HepG2 (cell line): ENCODE data around the gene IVD. TPM values are rescaled to one million over a fixed set of nuclear protein-coding genes. Genes with fewer than 3 reads are reported as not detected.
"Not testable (repeated sequence)": the region's sequence is repeated elsewhere in the genome, so short reads cannot be mapped to it uniquely, and the experiment has no call there.

Source experiments
- ATAC-seq: fragments of 200-7000 bp; cut with Tn5 transposase; 3 replicates; pipeline ENCODE4 v1.9.1; 2020; ENCODE audit warnings: mild to moderate bottlenecking, moderate library complexity
- BruUV-seq: library from RNA; stranded (reverse); fragments of 400-500 nt; replicated peaks from 2 replicates; lab custom pipeline; 2021; lab: Mats Ljungman, UMichigan
- CTCF ChIA-PET: fragments of 300-600 bp; formaldehyde crosslinking; extraction: SDS; loops from one replicate; lab custom pipeline; 2021; ENCODE audit warnings: low total read pairs, inconsistent platforms, low intra/inter-chr PET ratio; lab: Yijun Ruan, JAX
- POLR2A ChIA-PET: fragments of 350-600 bp; sonication (Branson Sonifier 250); formaldehyde crosslinking; loops from one replicate; lab custom pipeline; 2020; ENCODE audit warnings: antibody characterized with exemption, inconsistent platforms; lab: Yijun Ruan, JAX
- DNase-seq: peaks from one replicate; pipeline ENCODE4 v3.0.0-alpha.2; 2015; ENCODE audit warnings: low spot score
- FAIRE-seq: peaks from 3 replicates; lab custom pipeline; 2011; peaks lifted over from hg19 to GRCh38; lab: Jason Lieb, UNC
- H2AFZ ChIP-seq: one replicate; pipeline ENCODE4 v1.6.1; 2011; ENCODE audit warnings: low read length, inconsistent platforms
- H3K27ac ChIP-seq: fragments of 300-600 bp; 3 replicates; pipeline ENCODE4 v1.8.0; 2011; ENCODE audit warnings: mixed run types, mild to moderate bottlenecking, mixed read lengths, low read length, inconsistent platforms; ENCODE audit not compliant: insufficient read depth; ENCODE audit errors: extremely low read length
- H3K27me3 ChIP-seq, 2 experiments: fragments of 200-600 bp in 1 of 2; 2 replicates in 1 of 2; 3 replicates in 1 of 2; pipeline versions ENCODE4 v1.6.0 to v1.8.0; 2011; ENCODE audit warnings: low read length in 2 of 2, mild to moderate bottlenecking in 2 of 2, moderate library complexity in 2 of 2, inconsistent platforms in 1 of 2; ENCODE audit not compliant: insufficient read depth in 2 of 2, control insufficient read depth in 1 of 2
- H3K36me3 ChIP-seq, 2 experiments: fragments of 200-600 bp in 1 of 2; replicated peaks in 1 of 2; 2 replicates in 1 of 2; 3 replicates in 1 of 2; pipeline versions ENCODE4 v1.5.1 to v1.8.0; 2011; ENCODE audit warnings: low read length in 2 of 2, inconsistent platforms in 1 of 2; ENCODE audit not compliant: insufficient read depth in 2 of 2, control insufficient read depth in 1 of 2
- H3K4me1 ChIP-seq: 2 replicates; pipeline ENCODE4 v1.5.1; 2012; ENCODE audit warnings: low read length, inconsistent platforms; ENCODE audit not compliant: insufficient read depth
- H3K4me2 ChIP-seq: 2 replicates; pipeline ENCODE4 v1.6.0; 2011; ENCODE audit warnings: low read depth, low read length, inconsistent platforms
- H3K4me3 ChIP-seq, 3 experiments: fragments of 200-600 bp in 1 of 3; sonication (generic), shearing (Covaris generic) in 1 of 3; replicated peaks in 1 of 3; 2 replicates each; pipeline ENCODE4 v1.5.1; 2011 to 2016; ENCODE audit warnings: low read length in 3 of 3, inconsistent platforms in 2 of 3, low read depth in 2 of 3, mild to moderate bottlenecking in 2 of 3, control low read depth in 1 of 3, mixed read lengths in 1 of 3; ENCODE audit not compliant: insufficient read depth in 1 of 3
- H3K79me2 ChIP-seq: one replicate; pipeline ENCODE4 v1.6.1; 2011; ENCODE audit warnings: low read length, inconsistent platforms; ENCODE audit not compliant: insufficient read depth
- H3K9ac ChIP-seq: 2 replicates; pipeline ENCODE4 v1.6.0; 2011; ENCODE audit warnings: mild to moderate bottlenecking, low read depth, low read length, inconsistent platforms; ENCODE audit not compliant: insufficient read depth
- H3K9me3 ChIP-seq: 2 replicates; pipeline ENCODE4 v1.5.1; 2012; ENCODE audit warnings: mild to moderate bottlenecking, low read length
- H4K20me1 ChIP-seq: 2 replicates; pipeline ENCODE4 v1.6.0; 2011; ENCODE audit warnings: inconsistent platforms, mild to moderate bottlenecking, low read length, moderate library complexity; ENCODE audit not compliant: insufficient read depth
- ARNTL ChIP-seq: sonication (generic); formaldehyde crosslinking; IDR thresholded peaks from 2 replicates; pipeline ENCODE4 v1.4.0; 2020; ENCODE audit warnings: mild to moderate bottlenecking, missing genetic modification reagents
- ESRRA ChIP-seq: sonication (generic); formaldehyde crosslinking; IDR thresholded peaks from 2 replicates; pipeline ENCODE4 v1.5.1; 2020; ENCODE audit warnings: mild to moderate bottlenecking, low read depth, missing genetic modification reagents
- FOSL1 ChIP-seq: sonication (generic); formaldehyde crosslinking; IDR thresholded peaks from 2 replicates; pipeline ENCODE4 v1.9.0; 2021; ENCODE audit warnings: missing genetic modification reagents, borderline replicate concordance
- ZNF234 ChIP-seq: sonication (generic); formaldehyde crosslinking; conservative IDR thresholded peaks from 2 replicates; pipeline ENCODE4 v1.5.1; 2020; ENCODE audit warnings: mild to moderate bottlenecking, missing genetic modification reagents
- ZNF256 ChIP-seq: sonication (generic); formaldehyde crosslinking; conservative IDR thresholded peaks from 2 replicates; pipeline ENCODE4 v1.4.0; 2020; ENCODE audit warnings: missing genetic modification reagents
- ZNF672 ChIP-seq: sonication (generic); formaldehyde crosslinking; IDR thresholded peaks from 2 replicates; pipeline ENCODE4 v1.8.1; 2022; ENCODE audit warnings: missing genetic modification reagents
- ZNF687 ChIP-seq: sonication (generic); formaldehyde crosslinking; IDR thresholded peaks from 2 replicates; pipeline ENCODE4 v1.5.1; 2020; ENCODE audit warnings: mild to moderate bottlenecking, missing genetic modification reagents, moderate library complexity
- ZSCAN22 ChIP-seq: sonication (generic); formaldehyde crosslinking; IDR thresholded peaks from 2 replicates; pipeline ENCODE4 v1.4.0; 2020; ENCODE audit warnings: mild to moderate bottlenecking, missing genetic modification reagents
- whole genome bisulfite sequencing: methylation state at CpG from one replicate; pipeline ENCODE4 v1.1.6; 2017; ENCODE audit warnings: low lambda C conversion rate; 5-methylcytosine and 5-hydroxymethylcytosine counted together
- in situ Hi-C: cut with HindIII; loops from 2 replicates; pipeline ENCODE4 v1.10.0; 2017; ENCODE audit warnings: low pct_unique_long_range_greater_than_20kb; ENCODE audit not compliant: extremely low pct_ligation_motif_present
- intact Hi-C: fragments of 100-400 bp; cut with micrococcal nuclease; formaldehyde crosslinking; loops from one replicate; pipeline ENCODE4 v1.10.0; 2022; ENCODE audit not compliant: unreplicated experiment
- polyA plus RNA-seq, 8 experiments: library from polyadenylated mRNA; depleted of rRNA in 3 of 8; stranded (reverse) in 7 of 8; unstranded in 1 of 8; fragments of >200 nt; fragmentation: Illumina TruSeq in 4 of 8; extraction: Trizol in 4 of 8; gene quantifications; 2 replicates each; pipeline versions ENCODE4 v1.2.1 to v1.2.3, GENCODE V29; 2011 to 2016; ENCODE audit warnings: low read depth in 4 of 8, missing spikeins in 1 of 8, mixed read lengths in 1 of 8; ENCODE audit not compliant: insufficient read depth in 1 of 8
- total RNA-seq, 5 experiments: library from RNA; depleted of rRNA; stranded (reverse); fragments of >200 nt; fragmentation: Illumina TruSeq; extraction: Trizol; gene quantifications; 2 replicates each; pipeline ENCODE4 v1.2.3, GENCODE V29; 2016; ENCODE audit warnings: low read depth in 1 of 5
- TF ChIP-seq, protein P1 (sequence below): sonication (generic); formaldehyde crosslinking; IDR thresholded peaks from 2 replicates; pipeline ENCODE4 v1.9.0; 2022; ENCODE audit warnings: low read depth, missing genetic modification reagents

IVD gene
- total and polyA plus RNA-seq, 2 of the 13 experiments (the other 11 are each of a cell fraction or from before 2014, with no cell fraction given) = 48.0 to 53.9 TPM

GRCh38 chr15:40452296-40453090, 46.9 kb downstream of the IVD start:
- intact Hi-C loops (no loop called here), in situ Hi-C loops (no loop called here)
- DNase-seq = no peak
- Histone ChIP-seq H3K79me2 (peaks cover 62% of the 10 kb centered on the region), H3K27ac (peak overlapping the region; percentile 43), H3K4me1 (peaks cover 93% of the 10 kb centered on the region), H3K27me3 (no peaks in the 10 kb centered on the region), H3K9ac (no peak overlapping the region), H3K4me2 (peak overlapping the region; percentile 54), H2AFZ (no peak overlapping the region), H4K20me1 (peaks cover 21% of the 10 kb centered on the region; the same call in 1 of the 2 replicates), H3K36me3 (no peaks in the 10 kb centered on the region), H3K4me3 (peak overlapping the region in 1 of 3 experiments; percentile 37; a peak in 1 of 6 replicates), H3K9me3 (no peaks in the 10 kb centered on the region)
- 34% methylated on average over 3 of the region's 11 CpGs for WGBS
- FAIRE-seq = no peak
- ChIA-PET POLR2A (interaction anchor here (0.9 to 1.5 kb wide), 3 partner anchors 12 to 47 kb away, joined by 3 to 5 read pairs (median 3); partner anchors contain the start of genes BAHD1 and IVD), CTCF (no interaction called here)
- peak; percentile 56 for ATAC-seq
- TF ChIP-seq ZNF672 (CRISPR knock-in tag) = no peak
- no peak for TF ChIP-seq ARNTL
- TF ChIP-seq ZNF687 (CRISPR knock-in tag) = peak; percentile 36; the same call in 1 of the 2 replicates
- no peak for TF ChIP-seq ZNF256 (CRISPR knock-in tag)
- no peak for TF ChIP-seq ZSCAN22 (CRISPR knock-in tag)
- TF ChIP-seq, protein P1, sequence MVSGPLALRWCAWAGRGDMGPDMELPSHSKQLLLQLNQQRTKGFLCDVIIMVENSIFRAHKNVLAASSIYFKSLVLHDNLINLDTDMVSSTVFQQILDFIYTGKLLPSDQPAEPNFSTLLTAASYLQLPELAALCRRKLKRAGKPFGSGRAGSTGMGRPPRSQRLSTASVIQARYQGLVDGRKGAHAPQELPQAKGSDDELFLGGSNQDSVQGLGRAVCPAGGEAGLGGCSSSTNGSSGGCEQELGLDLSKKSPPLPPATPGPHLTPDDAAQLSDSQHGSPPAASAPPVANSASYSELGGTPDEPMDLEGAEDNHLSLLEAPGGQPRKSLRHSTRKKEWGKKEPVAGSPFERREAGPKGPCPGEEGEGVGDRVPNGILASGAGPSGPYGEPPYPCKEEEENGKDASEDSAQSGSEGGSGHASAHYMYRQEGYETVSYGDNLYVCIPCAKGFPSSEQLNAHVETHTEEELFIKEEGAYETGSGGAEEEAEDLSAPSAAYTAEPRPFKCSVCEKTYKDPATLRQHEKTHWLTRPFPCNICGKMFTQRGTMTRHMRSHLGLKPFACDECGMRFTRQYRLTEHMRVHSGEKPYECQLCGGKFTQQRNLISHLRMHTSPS (CRISPR knock-in tag) = no peak
- no peak for TF ChIP-seq ZNF234 (CRISPR knock-in tag)
- TF ChIP-seq ESRRA (CRISPR knock-in tag) = no peak
- no peak for TF ChIP-seq FOSL1 (CRISPR knock-in tag)
- BruUV-seq = no TSS peak

DNA sequence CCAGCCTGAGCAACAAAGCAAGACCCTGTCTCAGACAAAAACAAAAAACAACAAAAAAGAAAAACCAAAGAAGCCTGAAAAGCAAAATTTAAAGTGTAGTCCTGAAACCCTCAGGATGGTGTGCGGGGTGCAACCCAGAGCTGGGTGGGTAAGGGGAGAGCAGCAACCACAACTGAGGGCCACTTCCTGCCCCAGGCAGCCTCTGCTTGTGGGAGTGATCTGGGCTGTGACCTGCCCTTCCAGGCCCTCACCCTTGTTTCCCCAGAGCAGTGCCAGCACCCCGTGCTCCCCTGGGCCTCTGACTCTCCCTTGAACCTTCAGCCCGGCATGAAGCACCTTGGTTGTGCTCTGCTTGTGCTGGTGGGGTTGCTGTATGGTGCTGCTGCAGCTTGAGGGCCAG, 48.3 kb downstream of the IVD start:
- H4K20me1 ChIP-seq = peaks cover 21% of the 10 kb centered on the region; the same call in 1 of the 2 replicates
- H3K27me3 ChIP-seq, FAIRE-seq, BruUV-seq, intact Hi-C loops, H3K36me3 ChIP-seq, H3K4me3 ChIP-seq, DNase-seq, H3K4me2 ChIP-seq, POLR2A ChIA-PET, H2AFZ ChIP-seq, in situ Hi-C loops, CTCF ChIA-PET, H3K9me3 ChIP-seq, H3K27ac ChIP-seq, ATAC-seq, H3K9ac ChIP-seq: not testable (repeated sequence)
- 100% methylated on average over 1 of the region's 3 CpGs for WGBS
- H3K4me1 ChIP-seq = peaks cover 81% of the 10 kb centered on the region
- peaks cover 55% of the 10 kb centered on the region for H3K79me2 ChIP-seq
